ENCODE results near the gene GOSR1.
"Not testable (repeated sequence)": the region's sequence is repeated elsewhere in the genome, so short reads cannot be mapped to it uniquely, and the experiment has no call there.

GOSR1 gene

GRCh38 chr17:30570191-30570590 is 93.0 kb downstream of the GOSR1 start:
- TF ChIP-seq CTCF (conservative IDR thresholded peaks at IDR 0.05): no peak
- no peak for TF ChIP-seq ZFX (IDR thresholded peaks at IDR 0.05)
- H3K27ac ChIP-seq: no peak overlapping the region

- TF ChIP-seq ZFX (IDR thresholded peaks at IDR 0.05) (no peak), CTCF (conservative IDR thresholded peaks at IDR 0.05) (no peak)
- H3K27ac ChIP-seq: no peak overlapping the region
Observed at GRCh38 chr17:30570596-30571265, 93.5 kb downstream of the GOSR1 start.

- not testable (repeated sequence) for H3K27ac ChIP-seq
Observed at GRCh38 chr17:30571404-30571803, 94.2 kb downstream of the GOSR1 start.

- H3K27ac ChIP-seq: no peak overlapping the region
- TF ChIP-seq ZFX (IDR thresholded peaks at IDR 0.05) (no peak), CTCF (conservative IDR thresholded peaks at IDR 0.05) (no peak)
Observed at GRCh38 chr17:30571921-30572320, 94.7 kb downstream of the GOSR1 start.

- H3K27ac ChIP-seq: not testable (repeated sequence)
Observed at GRCh38 chr17:30572651-30573554, 95.7 kb downstream of the GOSR1 start.

GRCh38 chr17:30573603-30574175 is 96.5 kb downstream of the GOSR1 start:
- H3K27ac ChIP-seq: no peak overlapping the region
- TF ChIP-seq ZFX (IDR thresholded peaks at IDR 0.05): no peak
- no peak for TF ChIP-seq CTCF (conservative IDR thresholded peaks at IDR 0.05)

GRCh38 chr17:30574309-30574708 is 97.1 kb downstream of the GOSR1 start:
- H3K27ac ChIP-seq: not testable (repeated sequence)

- not testable (repeated sequence) for H3K27ac ChIP-seq
Observed at GRCh38 chr17:30574806-30575205, 97.6 kb downstream of the GOSR1 start.

GRCh38 chr17:30575648-30576325 is 98.6 kb downstream of the GOSR1 start:
- not testable (repeated sequence) for H3K27ac ChIP-seq

All from C4-2B (cell line).